ENCODE results near the gene DMTF1.
"Not testable (repeated sequence)": the region's sequence is repeated elsewhere in the genome, so short reads cannot be mapped to it uniquely, and the experiment has no call there.

The DMTF1 gene

GRCh38 chr7:87202208-87202607 is 50.0 kb downstream of the DMTF1 start:
- DNase-seq = no peak

GRCh38 chr7:87202705-87203104 is 50.5 kb downstream of the DMTF1 start:
- DNase-seq = no peak

- DNase-seq = not testable (repeated sequence)
These were observed 51.7 kb downstream of the DMTF1 start for GRCh38 chr7:87203929-87204328.

- DNase-seq = no peak
These were observed 52.7 kb downstream of the DMTF1 start for GRCh38 chr7:87204933-87205332.

GRCh38 chr7:87205701-87206100 is 53.4 kb downstream of the DMTF1 start:
- not testable (repeated sequence) for DNase-seq

GRCh38 chr7:87206361-87206760 is 54.1 kb downstream of the DMTF1 start:
- DNase-seq = no peak

- no peak for DNase-seq
These were observed 57.2 kb downstream of the DMTF1 start for GRCh38 chr7:87209295-87209924.

GRCh38 chr7:87210506-87210905 is 58.3 kb downstream of the DMTF1 start:
- DNase-seq = no peak

- DNase-seq = no peak
These were observed 60.2 kb downstream of the DMTF1 start for GRCh38 chr7:87212498-87212897.

- no peak for DNase-seq
These were observed 61.0 kb downstream of the DMTF1 start for GRCh38 chr7:87213252-87213651.

GRCh38 chr7:87213811-87214210 is 61.6 kb downstream of the DMTF1 start:
- no peak for DNase-seq

GRCh38 chr7:87215046-87215445 is 62.8 kb downstream of the DMTF1 start:
- no peak for DNase-seq

GRCh38 chr7:87216701-87217508 is 64.7 kb downstream of the DMTF1 start:
- peak; percentile 55 for DNase-seq

- no peak for DNase-seq
These were observed 65.9 kb downstream of the DMTF1 start for GRCh38 chr7:87217983-87218653.

- DNase-seq = peak; percentile 31
These were observed 66.7 kb downstream of the DMTF1 start for GRCh38 chr7:87218796-87219544.

GRCh38 chr7:87219545-87220025 is 67.3 kb downstream of the DMTF1 start, which contains the start of gene TMEM243:
TSS of gene TMEM243 (minus strand) at chr7:87219732. CDS start at chr7:87219503, 229 bp downstream.
- peak; percentile 79 for DNase-seq

GRCh38 chr7:87220026-87220733 is 67.9 kb downstream of the DMTF1 start:
- DNase-seq = peak; percentile 83

- no peak for DNase-seq
These were observed 68.5 kb downstream of the DMTF1 start for GRCh38 chr7:87220734-87221215.

- no peak for DNase-seq
These were observed 71.4 kb downstream of the DMTF1 start for GRCh38 chr7:87223666-87224065.

GRCh38 chr7:87225696-87226095 is 73.4 kb downstream of the DMTF1 start:
- no peak for DNase-seq

- DNase-seq = no peak
These were observed 74.2 kb downstream of the DMTF1 start for GRCh38 chr7:87226495-87226894.

- no peak for DNase-seq
These were observed 79.0 kb downstream of the DMTF1 start for GRCh38 chr7:87231258-87231657.

All from stimulated activated CD4-positive, alpha-beta T cell treated with anti-CD3 and anti-CD28 coated beads, Interleukin-4, amount 100 ng/mL, for 24 hours (primary cell).